ENCODE results near the gene IRAK4. TPM values are rescaled to one million over a fixed set of nuclear protein-coding genes. Genes with fewer than 3 reads are reported as not detected.

The IRAK4 gene
- polyA plus RNA-seq, 2 of the 4 experiments (the other 2 are of a cell fraction), result 7.1 to 18.4 TPM

GRCh38 chr12:43760396-43760795 is 1.6 kb downstream of the IRAK4 start:
- Histone ChIP-seq H3K27ac (no peak overlapping the region), H3K4me1 (peaks cover 12% of the 10 kb centered on the region; the same call in 2 of the 3 replicates), H3K4me3 (no peak overlapping the region), H3K4me2 (peak overlapping the region; percentile 79), H3K9me3 (no peaks in the 10 kb centered on the region)
- POLR2A ChIA-PET, result no interaction called here
- DNase-seq (ENCODE audit: low read depth in 1 of 2, low spot score in 1 of 2) (no peak), FAIRE-seq (no peak), ATAC-seq (no peak)
- no peak for TF ChIP-seq ESRRA (IDR thresholded peaks at IDR 0.05; ENCODE audit: borderline replicate concordance, low read length)
- TF ChIP-seq MAFK (IDR thresholded peaks at IDR 0.05; ENCODE audit: partially characterized antibody), result no peak
- no peak for TF ChIP-seq TFCP2L1 (CRISPR knock-in tag; IDR thresholded peaks at IDR 0.05)
- TF ChIP-seq ATOH8 (CRISPR knock-in tag; IDR thresholded peaks at IDR 0.05; ENCODE audit: low read depth), result no peak
- no peak for TF ChIP-seq CHD2 (IDR thresholded peaks at IDR 0.05; ENCODE audit: low read length, partially characterized antibody)
- TF ChIP-seq BHLHE40 (IDR thresholded peaks at IDR 0.05; ENCODE audit: low read depth, low read length), result no peak
- TF ChIP-seq, protein P1, sequence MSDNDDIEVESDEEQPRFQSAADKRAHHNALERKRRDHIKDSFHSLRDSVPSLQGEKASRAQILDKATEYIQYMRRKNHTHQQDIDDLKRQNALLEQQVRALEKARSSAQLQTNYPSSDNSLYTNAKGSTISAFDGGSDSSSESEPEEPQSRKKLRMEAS (IDR thresholded peaks at IDR 0.05), result no peak
- TF ChIP-seq CEBPB (IDR thresholded peaks at IDR 0.05), result no peak
- CTCF ChIA-PET, result interaction anchor here (1.2 to 2.0 kb wide), 2 partner anchors 115 to 122 kb away, joined by 3 to 15 read pairs; no protein-coding TSS in a partner anchor
- WGBS (ENCODE audit: missing lambda C conversion rate), result 74% methylated on average over 2 of the region's 2 CpGs

- H3K4me3 ChIP-seq, result no peak overlapping the region
- H3K27ac ChIP-seq, result no peak overlapping the region
- H3K4me1 ChIP-seq, result peaks cover 12% of the 10 kb centered on the region; the same call in 2 of the 3 replicates
- CTCF ChIA-PET, result interaction anchor here (1.3 to 3.0 kb wide), 2 partner anchors 10 to 121 kb away, joined by 5 to 18 read pairs; no protein-coding TSS in a partner anchor
- no peak for FAIRE-seq
- TF ChIP-seq MAZ (IDR thresholded peaks at IDR 0.05; ENCODE audit: borderline replicate concordance, low read depth, low read length) (no peak), FOXS1 (CRISPR knock-in tag; IDR thresholded peaks at IDR 0.05) (no peak), ZC3H11A (IDR thresholded peaks at IDR 0.05) (no peak), EHMT2 (IDR thresholded peaks at IDR 0.05; ENCODE audit: low read depth) (no peak), HOXB5 (CRISPR knock-in tag; IDR thresholded peaks at IDR 0.05) (no peak), POLR2AphosphoS2 (conservative IDR thresholded peaks at IDR 0.05; ENCODE audit: low read length) (no peak), NR3C1 (IDR thresholded peaks at IDR 0.05) (no peak), SMC3 (IDR thresholded peaks at IDR 0.05) (no peak), NFE2L2 (conservative IDR thresholded peaks at IDR 0.05; ENCODE audit: low read length) (no peak), PHF8 (IDR thresholded peaks at IDR 0.05; ENCODE audit: borderline replicate concordance, low read depth) (no peak)
- no peak overlapping the region for H3K4me2 ChIP-seq
- DNase-seq (ENCODE audit: low read depth in 1 of 2, low spot score in 1 of 2), result no peak
- POLR2A ChIA-PET, result no interaction called here
- ATAC-seq, result no peak
- no peaks in the 10 kb centered on the region for H3K9me3 ChIP-seq
Observed at GRCh38 chr12:43761500-43761899, 2.7 kb downstream of the IRAK4 start.

GRCh38 chr12:43762596-43762995 is 3.8 kb downstream of the IRAK4 start:
- no peak for DNase-seq (ENCODE audit: low read depth in 1 of 2, low spot score in 1 of 2)
- Histone ChIP-seq H3K9me3 (no peaks in the 10 kb centered on the region), H3K4me2 (no peak overlapping the region), H3K27ac (no peak overlapping the region), H3K4me3 (no peak overlapping the region), H3K4me1 (peaks cover 11% of the 10 kb centered on the region; the same call in 2 of the 3 replicates)
- TF ChIP-seq NPAS2 (CRISPR knock-in tag; IDR thresholded peaks at IDR 0.05; ENCODE audit: borderline replicate concordance) (no peak), ESRRA (IDR thresholded peaks at IDR 0.05; ENCODE audit: borderline replicate concordance, low read length) (no peak), RARB (CRISPR knock-in tag; IDR thresholded peaks at IDR 0.05) (no peak), REST (IDR thresholded peaks at IDR 0.05) (no peak), RCOR1 (IDR thresholded peaks at IDR 0.05; ENCODE audit: low read depth, low read length) (no peak), JUNB (IDR thresholded peaks at IDR 0.05) (no peak), PHF8 (IDR thresholded peaks at IDR 0.05; ENCODE audit: borderline replicate concordance, low read depth) (no peak)
- TF ChIP-seq, protein P2, sequence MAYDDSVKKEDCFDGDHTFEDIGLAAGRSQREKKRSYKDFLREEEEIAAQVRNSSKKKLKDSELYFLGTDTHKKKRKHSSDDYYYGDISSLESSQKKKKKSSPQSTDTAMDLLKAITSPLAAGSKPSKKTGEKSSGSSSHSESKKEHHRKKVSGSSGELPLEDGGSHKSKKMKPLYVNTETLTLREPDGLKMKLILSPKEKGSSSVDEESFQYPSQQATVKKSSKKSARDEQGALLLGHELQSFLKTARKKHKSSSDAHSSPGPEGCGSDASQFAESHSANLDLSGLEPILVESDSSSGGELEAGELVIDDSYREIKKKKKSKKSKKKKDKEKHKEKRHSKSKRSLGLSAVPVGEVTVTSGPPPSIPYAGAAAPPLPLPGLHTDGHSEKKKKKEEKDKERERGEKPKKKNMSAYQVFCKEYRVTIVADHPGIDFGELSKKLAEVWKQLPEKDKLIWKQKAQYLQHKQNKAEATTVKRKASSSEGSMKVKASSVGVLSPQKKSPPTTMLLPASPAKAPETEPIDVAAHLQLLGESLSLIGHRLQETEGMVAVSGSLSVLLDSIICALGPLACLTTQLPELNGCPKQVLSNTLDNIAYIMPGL (CRISPR knock-in tag; IDR thresholded peaks at IDR 0.05; ENCODE audit: borderline replicate concordance), result no peak
- ChIA-PET CTCF (interaction anchor here (1.3 to 3.0 kb wide), 2 partner anchors 9 to 120 kb away, joined by 5 to 18 read pairs; no protein-coding TSS in a partner anchor), POLR2A (interaction anchor here (1.4 kb wide), 1 partner anchor 43 kb away, joined by 5 read pairs; the partner anchor contains the start of gene TWF1)
- FAIRE-seq, result no peak
- no peak for ATAC-seq

Measured in A549 (cell line).